K562 (cell line): ENCODE data around the gene NET1. TPM values are rescaled to one million over a fixed set of nuclear protein-coding genes. Genes with fewer than 3 reads are reported as not detected.

ENCODE experiments used
- ARID3B ChIP-seq: fragments of 250-450 bp; sonication (Bioruptor Pico); IDR thresholded peaks from 2 replicates; pipeline ENCODE4 v1.4.0; 2020; ENCODE audit warnings: borderline replicate concordance
- CTBP1 ChIP-seq: fragments of 450-650 bp; IDR thresholded peaks from 2 replicates; pipeline ENCODE4 v1.6.1; 2016; ENCODE audit warnings: borderline replicate concordance
- E2F4 ChIP-seq: sonication (generic); formaldehyde crosslinking; IDR thresholded peaks from 2 replicates; pipeline ENCODE4 v1.8.0; 2022; ENCODE audit warnings: mild to moderate bottlenecking, low read depth, missing genetic modification reagents
- FOXM1 ChIP-seq, 2 experiments: fragments of 450-650 bp in 1 of 2; sonication (generic) in 1 of 2; formaldehyde crosslinking in 1 of 2; IDR thresholded peaks; 2 replicates each; pipeline versions ENCODE4 v1.6.1 to v1.9.0; 2017 to 2022; ENCODE audit warnings: low read depth in 2 of 2, mild to moderate bottlenecking in 2 of 2, missing genetic modification reagents in 1 of 2, moderate library complexity in 1 of 2
- FUS ChIP-seq: fragments of 200-400 bp; formaldehyde crosslinking; optimal IDR thresholded peaks from 2 replicates; pipeline ENCODE3; 2017; ENCODE audit warnings: low read depth, low read length
- HDAC3 ChIP-seq: fragments of 450-650 bp; IDR thresholded peaks from 2 replicates; pipeline ENCODE4 v1.6.1; 2018; ENCODE audit warnings: borderline replicate concordance, mild to moderate bottlenecking, moderate library complexity; ENCODE audit not compliant: partially characterized antibody
- HDAC6 ChIP-seq: IDR thresholded peaks from 2 replicates; pipeline ENCODE4 v1.6.1; 2012; ENCODE audit warnings: low read depth, mild to moderate bottlenecking, control low read depth, inconsistent platforms, low read length, moderate library complexity
- HEY1 ChIP-seq: fragments of 250-450 bp; sonication (Bioruptor Pico); IDR thresholded peaks from 2 replicates; pipeline ENCODE4 v1.5.0; 2020; ENCODE audit warnings: mild to moderate bottlenecking, moderate library complexity, borderline replicate concordance
- HMG20B ChIP-seq: fragments of 250-450 bp; sonication (Bioruptor Pico); IDR thresholded peaks from 2 replicates; pipeline ENCODE4 v1.5.0; 2021; ENCODE audit warnings: mild to moderate bottlenecking
- IRF9 ChIP-seq: fragments of 450-650 bp; IDR thresholded peaks from 2 replicates; pipeline ENCODE4 v1.6.1; 2016; ENCODE audit warnings: missing biosample characterization, missing genetic modification characterization
- MTF1 ChIP-seq: fragments of 250-450 bp; sonication (Bioruptor Pico); IDR thresholded peaks from 2 replicates; pipeline ENCODE4 v1.9.0; 2021; ENCODE audit warnings: moderate library complexity, mild to moderate bottlenecking, inconsistent platforms, borderline replicate concordance
- POLR2G ChIP-seq: fragments of 200-400 bp; formaldehyde crosslinking; IDR thresholded peaks from 2 replicates; pipeline ENCODE4 v1.6.1; 2017; ENCODE audit warnings: low read depth, mild to moderate bottlenecking, antibody characterized with exemption, low read length, moderate library complexity
- RFX1 ChIP-seq: fragments of 450-650 bp; IDR thresholded peaks from 2 replicates; pipeline ENCODE4 v1.6.1; 2016; ENCODE audit warnings: mild to moderate bottlenecking, moderate library complexity
- SAP30 ChIP-seq: fragments of 200-600 bp; sonication (generic); IDR thresholded peaks from 2 replicates; pipeline ENCODE4 v1.6.1; 2012; ENCODE audit warnings: borderline replicate concordance, low read depth, mild to moderate bottlenecking, moderate library complexity, low read length, control low read depth, inconsistent platforms; ENCODE audit not compliant: insufficient read depth, poor library complexity, severe bottlenecking
- THAP12 ChIP-seq: fragments of 250-450 bp; sonication (Bioruptor Pico); IDR thresholded peaks from 2 replicates; pipeline ENCODE4 v1.9.0; 2021; ENCODE audit warnings: mild to moderate bottlenecking, inconsistent platforms
- ZBTB34 ChIP-seq: fragments of 250-450 bp; sonication (Bioruptor Pico); IDR thresholded peaks from 2 replicates; pipeline ENCODE4 v1.8.0; 2021; ENCODE audit warnings: mild to moderate bottlenecking, moderate library complexity
- ZC3H4 ChIP-seq: sonication (generic); formaldehyde crosslinking; IDR thresholded peaks from 2 replicates; pipeline ENCODE4 v1.9.0; 2021; ENCODE audit warnings: missing genetic modification reagents, borderline replicate concordance
- ZNF232 ChIP-seq: sonication (generic); formaldehyde crosslinking; IDR thresholded peaks from 2 replicates; pipeline ENCODE4 v1.8.0; 2022; ENCODE audit warnings: mild to moderate bottlenecking, missing genetic modification reagents
- ZNF239 ChIP-seq: fragments of 250-450 bp; sonication (Bioruptor Pico); IDR thresholded peaks from 2 replicates; pipeline ENCODE4 v1.4.0; 2020; ENCODE audit warnings: mild to moderate bottlenecking
- polyA plus RNA-seq, 8 experiments: library from polyadenylated mRNA; depleted of rRNA in 4 of 8; stranded (reverse) in 5 of 8; unstranded in 3 of 8; fragments of >200 nt; fragmentation: Nextera tagmentation in 2 of 8; fragmentation: Illumina TruSeq in 1 of 8; extraction: Ambion mirVana in 2 of 8; extraction: Trizol in 1 of 8; gene quantifications; 2 replicates each; pipeline versions ENCODE4 v1.2.1 to v1.2.3, GENCODE V29; 2011 to 2014; ENCODE audit warnings: inconsistent platforms in 1 of 8, missing spikeins in 1 of 8
- total RNA-seq, 7 experiments: library from RNA; depleted of rRNA in 6 of 7; stranded (reverse); fragments of >200 nt in 6 of 7; fragmentation: Illumina TruSeq in 2 of 7; extraction: Trizol in 2 of 7; gene quantifications; 2 replicates each; pipeline versions ENCODE4 v1.2.1 to v1.2.3, GENCODE V29; 2011 to 2021; ENCODE audit warnings: low replicate concordance in 1 of 7

The NET1 gene
- total and polyA plus RNA-seq, 9 of the 15 experiments (the other 6 are each of a cell fraction or from before 2014, with no cell fraction given) = 47.4 to 258 (median 106) TPM

- TF ChIP-seq FOXM1 (IDR thresholded peaks at IDR 0.05; ENCODE audit: low read depth) (0 out of 2 replicates have a peak, but pooled peaks have one; percentile 14), FOXM1 (CRISPR knock-in tag; IDR thresholded peaks at IDR 0.05; ENCODE audit: low read depth) (no peak), ZBTB34 (CRISPR knock-in tag) (no peak), ZNF232 (CRISPR knock-in tag) (no peak), HEY1 (CRISPR knock-in tag) (no peak), CTBP1 (peak; percentile 57; the same call in 1 of the 2 replicates), ARID3B (CRISPR knock-in tag) (no peak), IRF9 (no peak), HDAC6 (no peak), RFX1 (peak; percentile 96), HMG20B (CRISPR knock-in tag) (no peak), HDAC3 (no peak), THAP12 (CRISPR knock-in tag) (no peak), FUS (no peak), ZC3H4 (no peak), MTF1 (CRISPR knock-in tag) (no peak), ZNF239 (CRISPR knock-in tag) (no peak), SAP30 (peak; percentile 87), POLR2G (peak; percentile 90), E2F4 (peak; percentile 79; the same call in 1 of the 2 replicates)
Observed at GRCh38 chr10:5412277-5412941, at the start of gene NET1 (continued).
